ENCODE data around the gene EPB41L4A.

EPB41L4A gene

DNA sequence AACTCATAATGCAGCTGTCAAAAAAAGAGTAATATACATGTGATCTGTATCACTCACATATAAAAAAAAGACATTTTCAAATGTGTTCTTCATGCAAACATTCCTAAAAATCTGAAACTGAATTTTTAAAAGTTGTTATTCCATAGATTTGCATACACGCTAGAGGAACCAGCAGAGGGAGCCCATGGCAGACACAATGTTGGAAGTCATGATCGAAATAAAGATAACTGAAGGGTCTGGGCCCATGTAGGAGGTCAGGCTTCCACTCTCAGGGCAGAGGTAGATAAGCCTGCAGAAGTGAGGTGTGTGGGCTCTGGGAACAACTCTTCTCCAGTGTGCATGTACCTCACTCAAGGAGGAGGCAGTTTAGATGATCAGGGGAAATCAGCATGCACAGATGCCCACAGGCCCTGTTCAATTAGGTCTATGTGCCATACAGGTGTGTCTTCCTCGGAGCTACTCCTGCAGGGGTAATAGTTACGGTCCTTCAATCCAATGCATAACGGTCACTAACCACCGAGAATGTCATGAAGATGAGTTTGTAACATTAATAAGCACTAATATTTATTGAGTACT lies 208.6 kb downstream of the EPB41L4A start:
- TF ChIP-seq GATA2 (IDR thresholded peaks at IDR 0.05; ENCODE audit: low read depth, low read length), result peak; percentile 82
- peak; percentile 68 for TF ChIP-seq GATA3 (IDR thresholded peaks at IDR 0.05; ENCODE audit: low read depth, low read length)

DNA sequence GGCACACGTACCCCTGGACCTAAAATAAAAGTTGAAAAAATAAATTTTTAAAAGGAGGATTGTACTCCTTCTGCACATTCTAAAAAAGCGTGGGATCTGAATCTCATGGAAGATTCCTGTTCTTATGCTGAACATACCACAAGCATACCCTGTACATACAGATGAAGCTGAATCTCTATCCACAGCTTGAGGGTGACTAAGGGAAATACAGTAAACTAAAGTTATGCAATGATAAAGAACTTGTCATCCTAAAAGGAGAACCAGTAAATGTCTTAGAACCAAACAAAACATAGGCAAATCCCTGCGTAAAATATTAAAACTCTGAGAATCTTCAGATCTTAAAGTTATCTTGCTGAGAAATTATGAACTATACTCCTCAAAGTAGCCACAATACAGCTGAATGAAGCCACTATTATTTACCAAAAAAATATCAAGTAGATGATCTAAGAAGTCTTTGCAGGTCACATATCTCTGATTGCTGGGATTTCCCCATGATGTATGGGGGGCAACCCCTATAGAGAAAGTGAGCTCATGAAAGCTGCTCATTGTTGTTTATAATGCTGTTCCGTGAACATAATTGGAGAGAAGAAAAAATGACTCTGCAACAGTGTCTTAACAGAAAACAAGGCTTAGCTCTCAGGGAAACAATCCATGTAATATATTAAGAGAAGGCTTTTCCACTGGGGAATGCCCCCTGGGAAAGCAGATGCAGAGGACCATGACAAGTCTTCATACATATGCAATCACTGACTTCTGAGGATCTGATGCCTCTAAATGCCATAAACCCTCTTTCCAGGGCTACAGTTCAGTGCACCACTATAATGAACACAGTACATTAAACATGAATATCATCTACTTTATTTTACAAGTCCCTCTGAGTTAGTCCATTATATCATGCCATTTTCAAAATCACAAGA lies 210.1 kb downstream of the EPB41L4A start:
- TF ChIP-seq GATA3 (IDR thresholded peaks at IDR 0.05; ENCODE audit: low read depth, low read length) (no peak), GATA2 (IDR thresholded peaks at IDR 0.05; ENCODE audit: low read depth, low read length) (no peak)

DNA sequence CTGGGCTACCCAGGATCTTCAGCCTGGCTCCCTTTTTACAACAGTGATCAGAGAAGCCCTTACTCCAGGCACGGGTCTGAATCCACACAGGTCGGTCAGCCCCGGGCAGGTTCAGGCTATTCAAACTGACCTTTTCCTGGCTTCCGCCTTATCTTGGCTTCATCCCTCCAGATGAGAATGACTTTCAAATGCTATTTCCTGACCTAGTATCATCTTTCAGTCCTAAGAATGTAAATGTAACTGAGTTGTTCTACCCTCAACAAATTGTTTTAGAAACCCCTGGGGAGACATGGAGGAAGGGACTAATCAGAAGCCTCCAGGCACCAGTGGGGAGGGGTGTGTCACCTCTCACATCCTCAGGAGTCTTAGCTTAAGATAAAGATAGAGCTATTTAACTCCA lies 213.2 kb downstream of the EPB41L4A start:
- no peak for TF ChIP-seq GATA2 (IDR thresholded peaks at IDR 0.05; ENCODE audit: low read depth, low read length)
- no peak for TF ChIP-seq GATA3 (IDR thresholded peaks at IDR 0.05; ENCODE audit: low read depth, low read length)

DNA sequence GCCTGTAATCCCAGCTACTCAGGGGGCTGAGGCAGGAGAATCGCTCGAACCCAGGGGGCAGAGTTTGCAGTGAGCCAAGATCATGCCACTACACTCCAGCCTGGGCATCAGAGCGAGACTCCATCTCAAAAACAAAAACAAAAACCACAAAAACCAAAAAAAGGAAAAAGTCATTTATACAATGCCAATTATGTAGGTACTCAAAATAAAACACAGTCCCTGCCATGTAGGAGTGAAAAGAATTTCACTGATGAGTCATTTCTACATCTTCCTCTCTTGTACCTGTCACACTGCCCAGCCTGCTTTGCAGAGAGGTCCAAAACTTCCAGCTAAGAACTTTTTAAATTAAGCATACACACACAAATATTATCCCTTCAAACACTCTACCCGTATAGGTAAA lies 215.8 kb downstream of the EPB41L4A start:
- TF ChIP-seq GATA2 (IDR thresholded peaks at IDR 0.05; ENCODE audit: low read depth, low read length), result no peak
- TF ChIP-seq GATA3 (IDR thresholded peaks at IDR 0.05; ENCODE audit: low read depth, low read length), result no peak

DNA sequence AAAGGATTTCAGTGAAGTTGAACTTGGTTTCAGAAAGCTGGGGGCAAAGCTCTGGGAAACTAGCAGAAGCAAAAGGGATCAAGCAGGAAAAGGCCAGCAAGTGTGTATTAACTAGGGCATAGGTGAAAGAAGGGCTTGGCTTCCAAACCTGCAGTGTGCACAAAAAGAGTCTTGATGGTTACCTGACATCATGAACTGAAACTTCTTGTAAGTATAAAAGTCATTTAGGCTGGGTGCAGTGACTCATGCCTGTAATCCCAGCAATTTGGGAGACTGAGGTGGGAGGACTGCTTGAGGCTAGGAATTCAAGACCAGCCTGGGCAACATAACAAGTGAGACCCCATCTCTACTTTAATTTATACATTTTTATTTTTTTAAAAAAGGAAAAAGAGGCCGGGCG lies 216.4 kb downstream of the EPB41L4A start:
- no peak for TF ChIP-seq GATA3 (IDR thresholded peaks at IDR 0.05; ENCODE audit: low read depth, low read length)
- TF ChIP-seq GATA2 (IDR thresholded peaks at IDR 0.05; ENCODE audit: low read depth, low read length), result no peak

DNA sequence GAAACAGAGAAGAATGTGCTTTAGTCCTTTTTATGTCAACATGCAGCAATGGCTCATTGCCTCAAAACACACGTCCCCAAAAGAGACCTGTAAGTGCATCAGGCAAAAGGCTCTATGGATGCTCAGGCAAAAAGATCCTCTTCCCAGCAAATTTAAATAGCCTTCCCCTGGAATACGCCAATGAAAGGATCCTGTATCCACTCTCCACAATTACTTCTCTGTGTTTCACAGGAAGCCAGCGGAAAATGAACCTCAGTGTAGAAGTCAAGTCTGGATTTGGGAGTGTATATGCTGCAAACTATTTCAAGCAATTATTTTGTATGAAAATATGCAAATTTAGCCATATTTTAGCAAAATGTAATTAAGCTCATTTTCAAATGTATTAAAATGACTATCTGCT lies 217.9 kb downstream of the EPB41L4A start:
- TF ChIP-seq GATA2 (IDR thresholded peaks at IDR 0.05; ENCODE audit: low read depth, low read length), result no peak
- TF ChIP-seq GATA3 (IDR thresholded peaks at IDR 0.05; ENCODE audit: low read depth, low read length), result no peak

DNA sequence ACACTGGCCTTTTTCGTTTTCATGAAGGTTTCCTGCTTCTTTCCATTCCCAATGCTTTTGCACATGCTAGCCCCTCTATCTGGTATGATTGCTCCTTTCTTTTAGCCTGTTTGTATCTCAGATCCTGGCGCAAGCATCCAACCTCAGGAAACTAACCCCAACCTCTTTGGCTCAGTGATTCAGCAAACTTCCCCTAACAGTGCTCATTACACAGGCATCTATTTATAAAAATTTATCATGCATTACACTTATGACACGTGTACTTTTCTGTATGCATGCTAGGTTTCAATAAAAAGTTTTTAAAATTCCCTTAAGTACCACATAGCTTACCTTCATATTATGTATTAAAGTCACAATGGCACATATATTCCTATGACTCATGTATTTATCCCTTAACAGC lies 218.9 kb downstream of the EPB41L4A start:
- no peak for TF ChIP-seq GATA2 (IDR thresholded peaks at IDR 0.05; ENCODE audit: low read depth, low read length)
- no peak for TF ChIP-seq GATA3 (IDR thresholded peaks at IDR 0.05; ENCODE audit: low read depth, low read length)

DNA sequence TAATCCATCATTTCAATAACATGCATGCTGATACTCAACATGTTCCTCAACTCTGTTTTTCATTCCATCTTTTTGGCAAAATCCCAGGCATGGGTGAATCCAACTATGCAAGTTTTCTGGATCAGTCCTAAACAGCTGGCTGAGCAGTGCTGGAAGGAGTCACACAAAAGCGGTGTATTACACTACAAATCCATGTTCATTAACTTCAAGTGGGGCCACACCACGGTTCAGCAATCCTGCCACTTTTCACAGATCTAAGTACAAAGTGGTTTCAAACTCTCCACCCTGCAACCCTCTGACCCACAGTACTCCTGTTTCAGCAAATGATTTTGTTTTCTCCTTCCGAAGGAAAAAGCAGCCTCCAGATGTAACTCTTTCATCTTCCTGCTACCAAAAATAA lies 222.5 kb downstream of the EPB41L4A start:
- TF ChIP-seq GATA2 (IDR thresholded peaks at IDR 0.05; ENCODE audit: low read depth, low read length) (no peak), GATA3 (IDR thresholded peaks at IDR 0.05; ENCODE audit: low read depth, low read length) (no peak)

DNA sequence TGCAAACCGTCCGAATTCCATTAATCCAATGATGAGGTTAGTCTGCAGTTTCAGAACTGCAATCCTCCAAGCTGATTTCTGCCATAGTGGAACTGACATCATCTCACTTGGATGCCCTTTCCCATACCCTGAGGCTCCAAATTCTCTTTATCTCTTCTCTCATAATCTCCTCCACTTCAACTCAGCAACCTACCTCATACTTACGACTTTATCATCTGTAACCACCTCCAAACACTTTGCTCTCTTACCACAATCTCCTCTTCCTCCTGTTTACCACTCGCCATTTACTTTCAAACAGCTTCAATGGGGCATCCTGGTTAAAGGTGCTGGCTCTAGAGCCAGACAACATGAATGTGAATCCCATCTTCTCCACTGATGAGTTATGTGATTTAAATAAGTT lies 223.2 kb downstream of the EPB41L4A start:
- TF ChIP-seq GATA2 (IDR thresholded peaks at IDR 0.05; ENCODE audit: low read depth, low read length) (no peak), GATA3 (IDR thresholded peaks at IDR 0.05; ENCODE audit: low read depth, low read length) (no peak)

DNA sequence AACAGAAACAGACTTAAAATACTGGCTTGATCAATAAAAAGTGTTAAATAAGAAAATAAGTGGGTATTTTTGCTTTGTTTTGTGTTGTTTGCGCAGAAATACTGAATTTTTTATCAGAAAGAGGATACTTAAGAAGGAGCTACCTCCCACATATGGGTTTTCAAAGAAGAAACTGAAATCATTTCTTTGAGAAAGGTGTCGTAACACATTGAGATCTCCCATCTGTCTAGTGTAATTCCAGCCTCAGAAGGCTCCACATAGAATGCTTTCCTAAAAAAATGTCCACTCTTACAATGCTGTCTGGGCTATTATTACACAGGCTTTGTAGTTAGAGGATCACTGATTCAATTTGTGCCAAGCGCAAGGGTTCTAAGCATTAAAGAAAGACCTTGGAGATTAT lies 226.2 kb downstream of the EPB41L4A start:
- TF ChIP-seq GATA2 (IDR thresholded peaks at IDR 0.05; ENCODE audit: low read depth, low read length), result no peak
- no peak for TF ChIP-seq GATA3 (IDR thresholded peaks at IDR 0.05; ENCODE audit: low read depth, low read length)

DNA sequence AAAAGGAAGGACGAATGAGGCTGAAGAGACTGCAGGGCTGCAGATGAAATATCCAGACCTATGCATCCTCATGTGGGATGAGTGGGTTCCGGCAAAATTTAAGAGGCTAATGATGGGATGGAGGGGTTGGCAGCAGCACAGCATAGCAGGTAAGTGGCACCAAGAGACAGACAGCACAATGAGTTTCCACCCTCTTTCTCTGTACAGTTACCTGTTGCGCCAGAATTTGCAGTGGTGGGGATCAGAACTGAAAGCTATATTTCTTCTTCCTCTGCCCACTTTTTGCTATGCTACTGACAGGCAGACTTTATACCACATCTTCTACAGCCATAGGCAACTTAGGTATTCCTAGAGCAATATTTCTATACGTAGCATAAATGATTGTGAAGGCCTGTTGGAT lies 227.0 kb downstream of the EPB41L4A start:
- TF ChIP-seq GATA3 (IDR thresholded peaks at IDR 0.05; ENCODE audit: low read depth, low read length) (no peak), GATA2 (IDR thresholded peaks at IDR 0.05; ENCODE audit: low read depth, low read length) (no peak)

DNA sequence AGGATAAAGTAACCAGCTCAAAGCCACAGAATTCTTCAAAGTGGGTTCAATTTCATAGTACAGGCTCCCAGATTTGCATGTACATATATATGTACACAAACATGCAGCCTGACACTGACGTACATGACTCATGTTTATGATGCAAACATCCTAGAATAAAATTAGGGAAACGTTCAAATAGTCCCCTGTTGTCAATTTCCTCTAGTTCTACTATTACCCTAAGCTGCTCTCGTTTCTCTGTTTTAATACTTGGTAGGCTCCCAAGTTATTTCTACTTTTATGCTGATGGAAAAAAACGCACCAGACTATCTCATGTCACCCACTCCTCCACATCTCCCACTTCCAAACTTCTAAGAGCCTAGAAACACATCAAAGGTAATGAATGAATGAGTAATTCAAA lies 229.7 kb downstream of the EPB41L4A start:
- TF ChIP-seq GATA3 (IDR thresholded peaks at IDR 0.05; ENCODE audit: low read depth, low read length) (no peak), GATA2 (IDR thresholded peaks at IDR 0.05; ENCODE audit: low read depth, low read length) (no peak)

DNA sequence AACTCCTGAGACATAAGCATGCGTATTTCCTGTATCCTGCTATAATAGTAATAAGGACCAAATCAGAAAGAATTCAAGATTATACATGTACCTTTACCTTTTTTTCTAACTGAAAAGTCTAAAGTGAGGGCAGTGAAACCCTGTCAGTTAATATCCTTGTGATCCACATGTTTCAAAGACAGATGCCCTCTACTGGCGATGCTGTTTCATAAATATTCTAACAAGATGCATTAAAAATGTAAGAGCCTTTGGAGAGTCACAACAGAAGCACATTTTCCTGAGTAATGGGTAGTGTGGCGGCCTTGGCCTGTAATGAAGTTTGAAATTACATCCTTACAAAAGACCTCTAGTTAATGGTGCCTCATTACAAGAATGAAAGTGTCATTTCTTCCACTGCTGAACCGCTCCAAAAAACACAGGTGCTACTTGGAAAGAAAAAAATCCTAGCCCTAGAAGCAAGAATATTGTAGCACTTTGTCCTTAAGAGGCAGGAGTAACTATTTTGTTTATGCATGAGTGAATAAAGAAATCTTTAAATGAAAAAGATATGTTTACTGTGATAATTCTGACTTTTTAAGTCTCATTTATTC lies 232.6 kb downstream of the EPB41L4A start:
- no peak for TF ChIP-seq GATA2 (IDR thresholded peaks at IDR 0.05; ENCODE audit: low read depth, low read length)
- TF ChIP-seq GATA3 (IDR thresholded peaks at IDR 0.05; ENCODE audit: low read depth, low read length), result no peak

DNA sequence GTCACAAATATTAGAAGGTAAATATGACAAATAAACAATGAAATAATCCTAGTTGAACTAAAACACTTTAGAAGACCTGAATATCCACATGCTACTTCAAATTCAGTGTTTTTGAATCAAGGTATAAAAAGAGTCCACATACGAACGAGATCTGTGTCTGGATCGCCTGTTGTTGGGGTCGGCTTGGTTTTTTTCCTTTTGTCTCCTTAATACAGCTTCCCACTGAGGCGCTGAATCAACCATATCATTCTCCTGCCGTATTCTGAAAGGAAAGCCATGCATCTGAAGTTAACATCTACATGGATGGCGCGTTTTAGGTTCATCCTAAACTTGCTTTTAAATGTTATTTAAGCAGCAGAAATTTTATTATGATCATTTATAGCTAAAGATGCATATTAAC lies 235.2 kb downstream of the EPB41L4A start:
- TF ChIP-seq GATA2 (IDR thresholded peaks at IDR 0.05; ENCODE audit: low read depth, low read length) (no peak), GATA3 (IDR thresholded peaks at IDR 0.05; ENCODE audit: low read depth, low read length) (no peak)

All from SH-SY5Y (cell line).